Testis (tissue), 3 donors: ENCODE measurements around the gene G0S2. TPM values are rescaled to one million over a fixed set of nuclear protein-coding genes. Genes with fewer than 3 reads are reported as not detected.
A peak's percentile ranks its signal among the peaks of the same experiment; 100 is the strongest.

Experiments used
- DNase-seq: peaks from one replicate; pipeline ENCODE4 v3.0.0-alpha.2; 2019
- H3K27ac ChIP-seq, 2 donors: fragments of 200-600 bp; sonication (generic); one replicate each; pipeline ENCODE4 v1.5.1; 2019
- H3K27me3 ChIP-seq: fragments of 200-600 bp; sonication (generic); one replicate; pipeline ENCODE4 v1.5.1; 2019
- H3K36me3 ChIP-seq: fragments of 200-600 bp; sonication (generic); one replicate; pipeline ENCODE4 v1.5.1; 2017; ENCODE audit warnings: low read depth; ENCODE audit errors: missing control alignments
- H3K4me1 ChIP-seq: fragments of 200-600 bp; sonication (generic); one replicate; pipeline ENCODE4 v1.5.1; 2019
- H3K4me3 ChIP-seq, 2 donors: fragments of 200-600 bp; sonication (generic); one replicate each; pipeline ENCODE4 v1.5.1; 2017 to 2019
- H3K9me3 ChIP-seq: fragments of 200-600 bp; sonication (generic); one replicate; pipeline ENCODE4 v1.5.1; 2017
- POLR2A ChIP-seq: fragments of 450-650 bp; IDR thresholded peaks from one replicate; pipeline ENCODE4 v1.6.1; 2017; ENCODE audit warnings: antibody characterized with exemption, mild to moderate bottlenecking, moderate library complexity
- WGBS, 2 donors: methylation state at CpG; one replicate each; pipeline ENCODE4 v1.1.5; 2018; 5-methylcytosine and 5-hydroxymethylcytosine counted together
- intact Hi-C: fragments of 100-400 bp; cut with DNase I; formaldehyde crosslinking; loops from one replicate; pipeline ENCODE4 v1.15.1; 2023; ENCODE audit warnings: low total_unique reads
- polyA plus RNA-seq: library from polyadenylated mRNA; stranded (reverse); fragments of 350-450 nt; fragmentation: Illumina TruSeq; extraction: RNeasy Lipid Tissue Mini Kit (QIAGEN cat#74804); gene quantifications from one replicate; pipeline ENCODE4 v1.2.3, GENCODE V29; 2014; ENCODE audit warnings: low read depth, low replicate concordance; ENCODE audit not compliant: insufficient read depth
- total RNA-seq, 2 donors: library from RNA; depleted of rRNA; stranded (reverse); fragments of >200 nt; gene quantifications; one replicate each; pipeline ENCODE4 v1.2.3, GENCODE V29; 2016
- TF ChIP-seq, protein P1 (sequence below), 3 experiments: fragments of 450-650 bp in 2 of 3; fragments of 200-600 bp in 1 of 3; sonication (generic) in 1 of 3; IDR thresholded peaks; one replicate each; pipeline ENCODE4 v1.5.1; 2016 to 2019; ENCODE audit warnings: antibody characterized with exemption in 3 of 3, mild to moderate bottlenecking in 2 of 3, moderate library complexity in 1 of 3

G0S2 gene
- total and polyA plus RNA-seq, 3 donors from 2014 or later: 59.1 to 84.1 (median 73.5) TPM

DNA sequence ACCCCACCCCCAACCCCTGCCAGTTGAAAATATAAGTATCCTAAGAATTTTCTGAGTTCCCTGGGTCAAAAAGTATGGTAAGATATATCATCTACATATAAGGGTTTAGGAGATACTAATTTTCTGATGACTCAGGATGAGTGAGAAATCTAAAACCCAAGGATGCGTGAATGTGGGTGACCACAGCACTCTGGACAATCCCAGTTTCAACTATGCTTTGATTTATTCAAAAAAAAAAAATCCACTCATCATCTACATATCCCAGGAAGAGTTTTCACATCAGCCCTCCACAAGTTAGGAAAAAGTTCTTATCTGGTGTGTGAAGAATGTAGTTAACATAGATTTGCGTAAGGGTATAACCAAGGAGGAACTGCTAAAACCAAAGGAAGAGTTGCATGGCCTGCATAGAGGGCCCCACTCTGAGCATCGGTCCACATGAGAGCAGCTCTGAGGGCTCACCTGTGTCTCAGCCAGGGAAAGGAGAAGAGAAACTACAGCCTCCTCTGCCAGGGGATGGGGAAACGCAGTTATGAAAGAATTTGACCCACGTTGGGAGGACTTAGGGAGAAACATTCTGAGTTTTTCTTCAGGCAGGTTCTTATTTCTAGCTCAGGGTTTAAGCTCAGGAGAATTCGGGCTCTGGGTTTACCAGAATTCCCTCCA is 41.7 kb upstream of the G0S2 start:
- Histone ChIP-seq H3K9me3 (no peaks in the 10 kb centered on the region), H3K4me1 (no peaks in the 10 kb centered on the region), H3K27ac (no peak overlapping the region), H3K27me3 (no peaks in the 10 kb centered on the region), H3K4me3 (no peak overlapping the region), H3K36me3 (no peaks in the 10 kb centered on the region)
- DNase-seq: no peak
- WGBS, 2 donors: 89% methylated on average over 6 of the region's 6 CpGs
- intact Hi-C loops: no loop called here
- TF ChIP-seq POLR2A: no peak
- TF ChIP-seq, protein P1, sequence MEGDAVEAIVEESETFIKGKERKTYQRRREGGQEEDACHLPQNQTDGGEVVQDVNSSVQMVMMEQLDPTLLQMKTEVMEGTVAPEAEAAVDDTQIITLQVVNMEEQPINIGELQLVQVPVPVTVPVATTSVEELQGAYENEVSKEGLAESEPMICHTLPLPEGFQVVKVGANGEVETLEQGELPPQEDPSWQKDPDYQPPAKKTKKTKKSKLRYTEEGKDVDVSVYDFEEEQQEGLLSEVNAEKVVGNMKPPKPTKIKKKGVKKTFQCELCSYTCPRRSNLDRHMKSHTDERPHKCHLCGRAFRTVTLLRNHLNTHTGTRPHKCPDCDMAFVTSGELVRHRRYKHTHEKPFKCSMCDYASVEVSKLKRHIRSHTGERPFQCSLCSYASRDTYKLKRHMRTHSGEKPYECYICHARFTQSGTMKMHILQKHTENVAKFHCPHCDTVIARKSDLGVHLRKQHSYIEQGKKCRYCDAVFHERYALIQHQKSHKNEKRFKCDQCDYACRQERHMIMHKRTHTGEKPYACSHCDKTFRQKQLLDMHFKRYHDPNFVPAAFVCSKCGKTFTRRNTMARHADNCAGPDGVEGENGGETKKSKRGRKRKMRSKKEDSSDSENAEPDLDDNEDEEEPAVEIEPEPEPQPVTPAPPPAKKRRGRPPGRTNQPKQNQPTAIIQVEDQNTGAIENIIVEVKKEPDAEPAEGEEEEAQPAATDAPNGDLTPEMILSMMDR (IDR thresholded peaks at IDR 0.05): no peak

DNA sequence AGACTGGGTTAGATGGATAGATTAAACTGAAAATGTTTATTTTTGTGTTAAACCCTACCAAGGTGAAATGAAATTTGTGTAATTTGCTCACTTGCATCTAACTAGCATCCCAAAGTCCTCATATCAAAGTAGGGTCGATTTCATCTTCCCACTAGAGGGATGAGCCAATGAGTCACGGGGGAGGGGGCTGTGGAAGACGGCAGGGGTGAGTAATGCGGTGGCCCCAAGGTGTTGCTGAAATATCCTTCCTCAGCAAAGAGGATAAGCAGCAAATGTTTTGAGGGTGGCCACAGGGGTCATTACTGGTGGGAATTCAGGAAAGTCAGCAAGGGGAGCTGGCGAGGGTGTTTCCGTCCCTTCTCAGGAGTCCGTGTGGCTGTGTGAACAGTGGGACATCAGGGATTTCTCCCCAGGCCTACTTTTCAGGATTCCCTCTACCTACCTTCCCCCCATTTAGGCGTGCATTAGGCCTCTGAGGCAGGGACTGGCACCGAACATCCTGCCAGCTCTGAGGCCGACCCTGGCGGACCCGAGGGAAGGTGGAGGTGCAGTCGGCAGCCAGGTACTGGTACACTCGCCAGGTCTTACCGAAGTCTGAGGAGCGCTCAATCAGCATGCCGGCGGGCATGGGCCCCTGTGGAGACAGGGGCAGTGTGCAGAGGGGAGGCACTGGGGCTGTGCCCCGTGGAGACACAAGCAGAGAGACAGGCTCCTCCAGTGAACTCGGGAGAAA is 41.0 kb upstream of the G0S2 start:
- no peaks in the 10 kb centered on the region for H3K9me3 ChIP-seq
- H3K4me3 ChIP-seq: no peak overlapping the region
- intact Hi-C loops: no loop called here
- TF ChIP-seq, protein P1 (IDR thresholded peaks at IDR 0.05): no peak
- H3K27ac ChIP-seq: no peak overlapping the region
- H3K27me3 ChIP-seq: no peaks in the 10 kb centered on the region
- no peaks in the 10 kb centered on the region for H3K36me3 ChIP-seq
- DNase-seq: no peak
- WGBS, 2 donors: 50 to 80% methylated on average over 18 to 20 of the region's 20 CpGs
- no peaks in the 10 kb centered on the region for H3K4me1 ChIP-seq

DNA sequence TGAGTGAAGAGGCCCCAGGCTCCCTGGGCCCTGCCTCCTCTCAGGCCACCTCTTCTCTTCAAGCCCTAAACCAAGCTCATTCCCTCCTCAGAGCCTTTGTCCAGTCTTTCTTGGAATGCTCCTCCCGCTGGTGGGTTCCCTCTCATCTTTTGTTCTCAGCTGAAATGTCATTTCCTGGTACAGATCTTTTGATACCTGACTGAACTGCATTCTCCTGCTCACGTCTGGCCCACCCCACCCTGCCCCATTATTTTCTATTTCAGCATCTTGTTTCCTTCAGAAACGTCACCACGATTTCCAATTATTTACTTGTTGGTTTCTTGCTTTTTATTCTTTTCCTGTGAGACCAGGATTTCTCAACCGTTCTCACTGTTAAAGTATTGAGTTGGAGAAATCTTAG is 39.4 kb upstream of the G0S2 start:
- no peaks in the 10 kb centered on the region for H3K4me1 ChIP-seq
- H3K27me3 ChIP-seq: no peaks in the 10 kb centered on the region
- no peaks in the 10 kb centered on the region for H3K36me3 ChIP-seq
- intact Hi-C loops: no loop called here
- no peak overlapping the region for H3K27ac ChIP-seq
- TF ChIP-seq, protein P1 (IDR thresholded peaks at IDR 0.05): no peak
- no peak for TF ChIP-seq POLR2A
- no peak overlapping the region for H3K4me3 ChIP-seq
- no peak for DNase-seq
- 94 to 97% methylated on average over 5 of the region's 5 CpGs for WGBS, 2 donors
- no peaks in the 10 kb centered on the region for H3K9me3 ChIP-seq

DNA sequence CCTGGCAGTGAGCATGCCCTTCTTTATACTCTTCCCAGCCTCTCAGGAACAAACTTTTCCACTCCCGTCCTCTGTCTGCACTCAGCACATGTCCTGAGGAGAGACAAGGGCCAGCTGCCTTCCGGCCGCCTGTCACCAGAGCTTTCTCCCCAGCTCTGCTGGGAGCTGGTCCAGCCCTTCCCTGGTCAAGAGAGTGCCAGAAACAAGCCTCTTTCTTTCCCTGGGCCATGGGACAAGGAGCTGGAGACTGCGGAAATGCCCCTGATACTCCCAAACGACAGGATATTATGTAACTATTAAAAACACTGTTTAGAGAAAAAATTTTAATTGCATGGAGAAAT is 33.4 kb upstream of the G0S2 start:
- H3K4me1 ChIP-seq: peaks cover 28% of the 10 kb centered on the region
- no peaks in the 10 kb centered on the region for H3K36me3 ChIP-seq
- DNase-seq: peak; percentile 82
- intact Hi-C loops: no loop called here
- TF ChIP-seq, protein P1 (IDR thresholded peaks at IDR 0.05): no peak
- no peak for TF ChIP-seq POLR2A
- no peak overlapping the region for H3K4me3 ChIP-seq
- H3K27ac ChIP-seq: peak overlapping the region in 1 of 2 donors; percentile 61
- H3K27me3 ChIP-seq: no peaks in the 10 kb centered on the region
- H3K9me3 ChIP-seq: no peaks in the 10 kb centered on the region
- WGBS, 2 donors: 27 to 36% methylated on average over 5 of the region's 5 CpGs

DNA sequence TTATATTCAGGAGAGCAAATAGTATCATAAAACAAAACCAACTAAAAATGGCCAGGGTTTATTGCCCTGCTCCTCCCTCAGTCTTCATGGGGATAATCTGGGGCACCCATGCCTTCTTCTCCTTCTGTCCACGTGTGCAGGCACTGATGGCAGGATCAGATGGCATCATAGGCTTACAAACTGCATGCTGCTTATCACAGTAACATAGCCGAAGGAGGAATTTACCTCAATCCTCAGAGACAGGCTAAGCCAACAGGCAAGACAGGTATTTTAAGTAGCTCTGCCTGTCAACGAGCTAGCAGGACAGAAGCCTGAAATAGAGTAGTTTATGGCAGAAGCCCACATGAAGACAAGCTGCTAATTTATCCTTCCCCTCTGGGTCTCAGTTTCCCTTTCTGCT is 32.4 kb upstream of the G0S2 start:
- no peaks in the 10 kb centered on the region for H3K9me3 ChIP-seq
- H3K4me1 ChIP-seq: peaks cover 29% of the 10 kb centered on the region
- H3K27me3 ChIP-seq: no peaks in the 10 kb centered on the region
- intact Hi-C loops: no loop called here
- 60 to 61% methylated on average over 3 of the region's 3 CpGs for WGBS, 2 donors
- DNase-seq: no peak
- H3K27ac ChIP-seq: peak overlapping the region; percentile 5 to 58
- no peak for TF ChIP-seq POLR2A
- TF ChIP-seq, protein P1 (IDR thresholded peaks at IDR 0.05): no peak
- no peaks in the 10 kb centered on the region for H3K36me3 ChIP-seq
- no peak overlapping the region for H3K4me3 ChIP-seq
